GM10248 (cell line): ENCODE results near the gene MELK.
"Not testable (repeated sequence)": the region's sequence is repeated elsewhere in the genome, so short reads cannot be mapped to it uniquely, and the experiment has no call there.

Experiments used
- CTCF ChIA-PET: fragments of 300-600 bp; sonication (Branson Sonifier 250); formaldehyde crosslinking; extraction: SDS; loops from one replicate; lab custom pipeline; 2021; ENCODE audit warnings: antibody characterized with exemption; lab: Yijun Ruan, JAX
- POLR2A ChIA-PET: fragments of 350-650 bp; sonication (Branson Sonifier 250); formaldehyde crosslinking; extraction: SDS; loops from one replicate; lab custom pipeline; 2020; ENCODE audit warnings: antibody characterized with exemption; lab: Yijun Ruan, JAX
- DNase-seq: peaks from one replicate; pipeline ENCODE4 v3.0.0; 2012; ENCODE audit errors: extremely low spot score
- TF ChIP-seq, protein P1 (sequence below): IDR thresholded peaks from 2 replicates; pipeline ENCODE4 v1.5.1; 2012; ENCODE audit warnings: mild to moderate bottlenecking, low read depth; ENCODE audit errors: extremely low read depth, missing control alignments, control extremely low read depth

Gene MELK

GRCh38 chr9:36543916-36544315 is 28.8 kb upstream of the MELK start:
- ChIA-PET CTCF (interaction anchor here (0.8 to 3.1 kb wide), 5 partner anchors 9 to 137 kb away, joined by 3 to 12 read pairs (median 4); no protein-coding TSS in a partner anchor), POLR2A (no interaction called here)
- no peak for DNase-seq
- TF ChIP-seq, protein P1, sequence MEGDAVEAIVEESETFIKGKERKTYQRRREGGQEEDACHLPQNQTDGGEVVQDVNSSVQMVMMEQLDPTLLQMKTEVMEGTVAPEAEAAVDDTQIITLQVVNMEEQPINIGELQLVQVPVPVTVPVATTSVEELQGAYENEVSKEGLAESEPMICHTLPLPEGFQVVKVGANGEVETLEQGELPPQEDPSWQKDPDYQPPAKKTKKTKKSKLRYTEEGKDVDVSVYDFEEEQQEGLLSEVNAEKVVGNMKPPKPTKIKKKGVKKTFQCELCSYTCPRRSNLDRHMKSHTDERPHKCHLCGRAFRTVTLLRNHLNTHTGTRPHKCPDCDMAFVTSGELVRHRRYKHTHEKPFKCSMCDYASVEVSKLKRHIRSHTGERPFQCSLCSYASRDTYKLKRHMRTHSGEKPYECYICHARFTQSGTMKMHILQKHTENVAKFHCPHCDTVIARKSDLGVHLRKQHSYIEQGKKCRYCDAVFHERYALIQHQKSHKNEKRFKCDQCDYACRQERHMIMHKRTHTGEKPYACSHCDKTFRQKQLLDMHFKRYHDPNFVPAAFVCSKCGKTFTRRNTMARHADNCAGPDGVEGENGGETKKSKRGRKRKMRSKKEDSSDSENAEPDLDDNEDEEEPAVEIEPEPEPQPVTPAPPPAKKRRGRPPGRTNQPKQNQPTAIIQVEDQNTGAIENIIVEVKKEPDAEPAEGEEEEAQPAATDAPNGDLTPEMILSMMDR = no peak

DNA sequence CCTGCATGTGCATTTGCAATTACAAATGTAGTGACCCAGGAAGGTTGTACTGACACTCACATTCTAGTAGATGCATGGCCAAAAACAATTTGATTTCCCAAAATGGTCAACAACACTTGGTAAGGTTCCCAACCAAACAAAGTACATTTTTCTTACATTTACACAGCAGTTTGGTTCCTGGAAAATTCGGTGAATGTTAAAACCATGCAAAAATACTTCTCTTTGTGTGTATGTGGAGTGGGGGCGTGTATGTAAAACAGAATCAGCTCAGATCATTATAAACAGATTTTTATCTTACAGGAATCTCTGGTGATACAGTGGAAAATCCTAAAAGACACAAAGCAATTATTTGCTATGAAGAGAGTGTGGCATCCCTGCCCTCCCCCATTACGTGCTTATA is 25.1 kb upstream of the MELK start:
- TF ChIP-seq, protein P1 = no peak
- ChIA-PET CTCF (interaction anchor here (1.0 to 15.5 kb wide), 2 partner anchors 19 to 141 kb away, joined by 3 to 356 read pairs; no protein-coding TSS in a partner anchor), POLR2A (no interaction called here)
- no peak for DNase-seq

- TF ChIP-seq, protein P1 = no peak
- POLR2A ChIA-PET = no interaction called here
- CTCF ChIA-PET = interaction anchor here (1.0 to 15.5 kb wide), 3 partner anchors 18 to 142 kb away, joined by 3 to 356 read pairs (median 3); no protein-coding TSS in a partner anchor
- DNase-seq = no peak
Measured at GRCh38 chr9:36548454-36548853, 24.2 kb upstream of the MELK start.

GRCh38 chr9:36550135-36550534 is 22.6 kb upstream of the MELK start:
- DNase-seq = no peak
- POLR2A ChIA-PET = no interaction called here
- TF ChIP-seq, protein P1 = no peak
- CTCF ChIA-PET = interaction anchor here (1.0 to 15.5 kb wide), 4 partner anchors 10 to 144 kb away, joined by 3 to 356 read pairs (median 4); no protein-coding TSS in a partner anchor

DNA sequence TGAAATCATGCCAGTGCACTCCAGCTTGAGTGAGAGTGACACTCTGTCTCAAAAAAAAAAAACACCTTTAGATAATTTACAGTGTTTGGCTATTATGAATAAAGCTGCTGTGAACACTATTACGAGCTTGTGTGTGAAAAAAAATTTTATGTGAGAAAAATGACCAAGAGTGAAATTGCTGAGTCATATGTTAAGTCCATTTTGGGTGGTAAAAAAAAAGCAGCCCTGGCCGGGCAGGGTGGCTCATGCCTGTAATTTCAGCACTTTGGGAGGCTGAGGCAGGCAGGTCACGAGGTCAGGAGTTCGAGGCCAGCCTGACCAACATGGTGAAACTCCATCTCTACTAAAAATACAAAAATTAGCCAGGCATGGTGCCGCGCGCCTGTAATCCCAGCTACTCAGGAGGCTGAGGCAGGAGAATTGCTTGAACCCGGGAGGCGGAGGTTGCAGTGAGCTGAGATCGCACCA is 22.0 kb upstream of the MELK start:
- DNase-seq = peak; percentile 35
- POLR2A ChIA-PET = not testable (repeated sequence)
- CTCF ChIA-PET = interaction anchor here (1.0 to 15.5 kb wide), 4 partner anchors 9 to 145 kb away, joined by 3 to 356 read pairs (median 4); no protein-coding TSS in a partner anchor

DNA sequence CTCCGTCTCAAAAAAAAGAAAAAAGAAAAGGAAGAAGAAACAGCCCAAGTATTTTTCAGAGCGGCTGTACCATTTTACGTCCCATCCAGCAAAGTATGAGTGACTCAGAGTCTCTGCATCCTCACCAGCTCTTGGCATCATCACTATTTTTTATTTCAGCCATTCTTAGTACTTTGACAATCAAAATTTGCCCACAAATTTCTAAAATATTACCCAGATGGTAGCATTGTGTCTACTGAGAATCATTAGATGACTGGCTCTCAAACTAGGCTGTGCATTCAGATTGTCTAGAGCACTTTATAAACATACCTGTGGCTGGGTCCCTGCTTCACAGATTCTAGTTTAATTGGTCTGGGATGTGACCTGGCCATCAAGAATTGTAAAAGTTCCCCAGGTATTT is 21.6 kb upstream of the MELK start:
- ChIA-PET POLR2A (no interaction called here), CTCF (interaction anchor here (1.0 to 15.5 kb wide), 4 partner anchors 9 to 145 kb away, joined by 3 to 356 read pairs (median 3); no protein-coding TSS in a partner anchor)
- TF ChIP-seq, protein P1 = no peak
- DNase-seq = no peak

DNA sequence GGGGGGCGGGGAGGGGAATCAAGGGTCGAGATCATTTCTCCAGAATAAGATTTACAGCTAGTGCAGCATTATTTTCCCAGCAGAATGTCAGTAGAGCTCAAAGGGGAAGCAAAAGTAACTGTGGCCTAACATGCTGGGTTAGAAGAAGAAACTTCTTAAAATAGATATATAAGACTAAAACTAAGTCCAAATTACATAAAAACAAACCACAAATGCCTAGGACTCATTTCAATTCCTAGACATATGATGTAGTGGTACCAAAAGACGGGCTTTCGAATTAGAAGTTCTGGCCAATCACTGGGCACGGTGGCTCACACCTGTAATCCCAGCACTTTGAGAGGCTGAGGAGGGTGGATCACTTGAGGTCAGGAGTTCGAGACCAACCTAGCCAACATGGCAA is 20.8 kb upstream of the MELK start:
- POLR2A ChIA-PET = no interaction called here
- CTCF ChIA-PET = interaction anchor here (1.2 to 15.5 kb wide), 3 partner anchors 101 to 146 kb away, joined by 3 to 356 read pairs (median 4); no protein-coding TSS in a partner anchor
- DNase-seq = peak; percentile 50
- TF ChIP-seq, protein P1 = no peak
